HepG2 (cell line): ENCODE measurements around the gene KCNJ8. TPM values are rescaled to one million over a fixed set of nuclear protein-coding genes. Genes with fewer than 3 reads are reported as not detected.

Source experiments
- ATAC-seq: fragments of 200-7000 bp; cut with Tn5 transposase; 3 replicates; pipeline ENCODE4 v1.9.1; 2020; ENCODE audit warnings: mild to moderate bottlenecking, moderate library complexity
- BruUV-seq: library from RNA; stranded (reverse); fragments of 400-500 nt; replicated peaks from 2 replicates; lab custom pipeline; 2021; lab: Mats Ljungman, UMichigan
- CTCF ChIA-PET: fragments of 300-600 bp; formaldehyde crosslinking; extraction: SDS; loops from one replicate; lab custom pipeline; 2021; ENCODE audit warnings: low total read pairs, inconsistent platforms, low intra/inter-chr PET ratio; lab: Yijun Ruan, JAX
- POLR2A ChIA-PET: fragments of 350-600 bp; sonication (Branson Sonifier 250); formaldehyde crosslinking; loops from one replicate; lab custom pipeline; 2020; ENCODE audit warnings: antibody characterized with exemption, inconsistent platforms; lab: Yijun Ruan, JAX
- DNase-seq: peaks from one replicate; pipeline ENCODE4 v3.0.0-alpha.2; 2015; ENCODE audit warnings: low spot score
- FAIRE-seq: peaks from 3 replicates; lab custom pipeline; 2011; peaks lifted over from hg19 to GRCh38; lab: Jason Lieb, UNC
- H2AFZ ChIP-seq: one replicate; pipeline ENCODE4 v1.6.1; 2011; ENCODE audit warnings: low read length, inconsistent platforms
- H3K27ac ChIP-seq: fragments of 300-600 bp; 3 replicates; pipeline ENCODE4 v1.8.0; 2011; ENCODE audit warnings: mixed run types, mild to moderate bottlenecking, mixed read lengths, low read length, inconsistent platforms; ENCODE audit not compliant: insufficient read depth; ENCODE audit errors: extremely low read length
- H3K27me3 ChIP-seq, 2 experiments: fragments of 200-600 bp in 1 of 2; 2 replicates in 1 of 2; 3 replicates in 1 of 2; pipeline versions ENCODE4 v1.6.0 to v1.8.0; 2011; ENCODE audit warnings: low read length in 2 of 2, mild to moderate bottlenecking in 2 of 2, moderate library complexity in 2 of 2, inconsistent platforms in 1 of 2; ENCODE audit not compliant: insufficient read depth in 2 of 2, control insufficient read depth in 1 of 2
- H3K36me3 ChIP-seq, 2 experiments: fragments of 200-600 bp in 1 of 2; replicated peaks in 1 of 2; 2 replicates in 1 of 2; 3 replicates in 1 of 2; pipeline versions ENCODE4 v1.5.1 to v1.8.0; 2011; ENCODE audit warnings: low read length in 2 of 2, inconsistent platforms in 1 of 2; ENCODE audit not compliant: insufficient read depth in 2 of 2, control insufficient read depth in 1 of 2
- H3K4me1 ChIP-seq: 2 replicates; pipeline ENCODE4 v1.5.1; 2012; ENCODE audit warnings: low read length, inconsistent platforms; ENCODE audit not compliant: insufficient read depth
- H3K4me2 ChIP-seq: 2 replicates; pipeline ENCODE4 v1.6.0; 2011; ENCODE audit warnings: low read depth, low read length, inconsistent platforms
- H3K4me3 ChIP-seq, 3 experiments: fragments of 200-600 bp in 1 of 3; sonication (generic), shearing (Covaris generic) in 1 of 3; replicated peaks in 1 of 3; 2 replicates each; pipeline ENCODE4 v1.5.1; 2011 to 2016; ENCODE audit warnings: low read length in 3 of 3, inconsistent platforms in 2 of 3, low read depth in 2 of 3, mild to moderate bottlenecking in 2 of 3, control low read depth in 1 of 3, mixed read lengths in 1 of 3; ENCODE audit not compliant: insufficient read depth in 1 of 3
- H3K79me2 ChIP-seq: one replicate; pipeline ENCODE4 v1.6.1; 2011; ENCODE audit warnings: low read length, inconsistent platforms; ENCODE audit not compliant: insufficient read depth
- H3K9ac ChIP-seq: 2 replicates; pipeline ENCODE4 v1.6.0; 2011; ENCODE audit warnings: mild to moderate bottlenecking, low read depth, low read length, inconsistent platforms; ENCODE audit not compliant: insufficient read depth
- H3K9me3 ChIP-seq: 2 replicates; pipeline ENCODE4 v1.5.1; 2012; ENCODE audit warnings: mild to moderate bottlenecking, low read length
- H4K20me1 ChIP-seq: 2 replicates; pipeline ENCODE4 v1.6.0; 2011; ENCODE audit warnings: inconsistent platforms, mild to moderate bottlenecking, low read length, moderate library complexity; ENCODE audit not compliant: insufficient read depth
- HOXA9 ChIP-seq: sonication (generic); formaldehyde crosslinking; IDR thresholded peaks from 2 replicates; pipeline ENCODE4 v1.8.1; 2022; ENCODE audit warnings: missing genetic modification reagents, mild to moderate bottlenecking, moderate library complexity, borderline replicate concordance
- KAT2B ChIP-seq: fragments of 150-350 bp; IDR thresholded peaks from 2 replicates; pipeline ENCODE4 v1.6.1; 2014; ENCODE audit warnings: low read depth, low read length, borderline replicate concordance
- KLF12 ChIP-seq: sonication (generic); formaldehyde crosslinking; IDR thresholded peaks from 2 replicates; pipeline ENCODE4 v1.4.0; 2020; ENCODE audit warnings: missing genetic modification reagents, borderline replicate concordance
- REL ChIP-seq: sonication (generic); formaldehyde crosslinking; conservative IDR thresholded peaks from 2 replicates; pipeline ENCODE4 v1.8.0; 2022; ENCODE audit warnings: mild to moderate bottlenecking, missing genetic modification reagents, moderate library complexity
- RNF2 ChIP-seq: fragments of 450-650 bp; conservative IDR thresholded peaks from 2 replicates; pipeline ENCODE4 v1.6.1; 2016; ENCODE audit warnings: low read depth
- SNRNP70 ChIP-seq: fragments of 200-400 bp; formaldehyde crosslinking; IDR thresholded peaks from 2 replicates; pipeline ENCODE4 v1.6.1; 2017; ENCODE audit warnings: mild to moderate bottlenecking, low read depth, low read length, moderate library complexity
- TEF ChIP-seq: sonication (generic); formaldehyde crosslinking; IDR thresholded peaks from 2 replicates; pipeline ENCODE4 v1.5.0; 2020; ENCODE audit warnings: missing genetic modification reagents
- ZBTB40 ChIP-seq, 2 experiments: fragments of 450-650 bp in 1 of 2; sonication (generic) in 1 of 2; formaldehyde crosslinking in 1 of 2; IDR thresholded peaks; 2 replicates each; pipeline versions ENCODE4 v1.6.1 to v1.8.0; 2016 to 2022; ENCODE audit warnings: antibody characterized with exemption in 1 of 2, mild to moderate bottlenecking in 1 of 2, missing genetic modification reagents in 1 of 2
- ZKSCAN8 ChIP-seq: IDR thresholded peaks from 2 replicates; pipeline ENCODE4 v1.6.1; 2016; ENCODE audit warnings: borderline replicate concordance, missing genetic modification reagents, missing compliant biosample characterization
- ZNF362 ChIP-seq: sonication (generic); formaldehyde crosslinking; IDR thresholded peaks from 2 replicates; pipeline ENCODE4 v1.4.0; 2020; ENCODE audit warnings: missing genetic modification reagents, mild to moderate bottlenecking, borderline replicate concordance
- ZNF550 ChIP-seq: sonication (generic); formaldehyde crosslinking; IDR thresholded peaks from 2 replicates; pipeline ENCODE4 v1.4.0; 2020; ENCODE audit warnings: mild to moderate bottlenecking, missing genetic modification reagents, borderline replicate concordance
- ZNF616 ChIP-seq: sonication (generic); formaldehyde crosslinking; IDR thresholded peaks from 2 replicates; pipeline ENCODE4 v1.5.0; 2020; ENCODE audit warnings: low read depth, mild to moderate bottlenecking, missing genetic modification reagents
- ZNF768 ChIP-seq: sonication (generic); formaldehyde crosslinking; IDR thresholded peaks from 2 replicates; pipeline ENCODE4 v1.4.0; 2020; ENCODE audit warnings: missing genetic modification reagents
- WGBS: methylation state at CpG from one replicate; pipeline ENCODE4 v1.1.6; 2017; ENCODE audit warnings: low lambda C conversion rate; 5-methylcytosine and 5-hydroxymethylcytosine counted together
- in situ Hi-C: cut with HindIII; loops from 2 replicates; pipeline ENCODE4 v1.10.0; 2017; ENCODE audit warnings: low pct_unique_long_range_greater_than_20kb; ENCODE audit not compliant: extremely low pct_ligation_motif_present
- intact Hi-C: fragments of 100-400 bp; cut with micrococcal nuclease; formaldehyde crosslinking; loops from one replicate; pipeline ENCODE4 v1.10.0; 2022; ENCODE audit not compliant: unreplicated experiment
- polyA plus RNA-seq, 8 experiments: library from polyadenylated mRNA; depleted of rRNA in 3 of 8; stranded (reverse) in 7 of 8; unstranded in 1 of 8; fragments of >200 nt; fragmentation: Illumina TruSeq in 4 of 8; extraction: Trizol in 4 of 8; gene quantifications; 2 replicates each; pipeline versions ENCODE4 v1.2.1 to v1.2.3, GENCODE V29; 2011 to 2016; ENCODE audit warnings: low read depth in 4 of 8, missing spikeins in 1 of 8, mixed read lengths in 1 of 8; ENCODE audit not compliant: insufficient read depth in 1 of 8
- total RNA-seq, 5 experiments: library from RNA; depleted of rRNA; stranded (reverse); fragments of >200 nt; fragmentation: Illumina TruSeq; extraction: Trizol; gene quantifications; 2 replicates each; pipeline ENCODE4 v1.2.3, GENCODE V29; 2016; ENCODE audit warnings: low read depth in 1 of 5

Gene KCNJ8
- total and polyA plus RNA-seq, 2 of the 13 experiments (the other 11 are each of a cell fraction or from before 2014, with no cell fraction given) = not detected

- TF ChIP-seq ZKSCAN8 (CRISPR knock-in tag) (no peak), RNF2 (no peak), TEF (CRISPR knock-in tag) (no peak), ZNF768 (no peak), ZNF550 (CRISPR knock-in tag) (no peak)
These were observed 29.2 kb downstream of the KCNJ8 start (continued) for GRCh38 chr12:21745258-21745657.

- H3K36me3 ChIP-seq = no peaks in the 10 kb centered on the region
- BruUV-seq = no TSS peak
- DNase-seq (no peak), ATAC-seq (no peak), FAIRE-seq (no peak)
- H3K4me1 ChIP-seq = no peaks in the 10 kb centered on the region
- no peak overlapping the region for H2AFZ ChIP-seq
- H4K20me1 ChIP-seq = no peaks in the 10 kb centered on the region
- no peaks in the 10 kb centered on the region for H3K27me3 ChIP-seq
- CTCF ChIA-PET = no interaction called here
- POLR2A ChIA-PET = no interaction called here
- intact Hi-C loops = no loop called here
- peaks cover 20% of the 10 kb centered on the region for H3K9me3 ChIP-seq
- WGBS = 0% methylated on average over 3 of the region's 3 CpGs
- no peaks in the 10 kb centered on the region for H3K79me2 ChIP-seq
- H3K9ac ChIP-seq = no peak overlapping the region
- H3K4me3 ChIP-seq = no peak overlapping the region
- no peak overlapping the region for H3K27ac ChIP-seq
- in situ Hi-C loops = no loop called here
- H3K4me2 ChIP-seq = no peak overlapping the region
- no peak for TF ChIP-seq REL
- no peak for TF ChIP-seq ZBTB40 (IDR thresholded peaks at IDR 0.05)
- no peak for TF ChIP-seq ZBTB40 (CRISPR knock-in tag; IDR thresholded peaks at IDR 0.05)
- TF ChIP-seq ZNF616 (CRISPR knock-in tag) = no peak
- TF ChIP-seq HOXA9 = no peak
- TF ChIP-seq KLF12 (CRISPR knock-in tag) = no peak
- no peak for TF ChIP-seq KAT2B
- TF ChIP-seq ZKSCAN8 (CRISPR knock-in tag) = no peak
- no peak for TF ChIP-seq SNRNP70
- TF ChIP-seq ZNF362 (CRISPR knock-in tag) = no peak
These were observed 43.4 kb downstream of the KCNJ8 start for GRCh38 chr12:21731144-21731543.
